PFSK-1 (cell line): ENCODE results near the gene CAMTA1.

ENCODE experiments used
- POLR2AphosphoS5 ChIP-seq: IDR thresholded peaks from 2 replicates; pipeline ENCODE4 v1.6.1; 2012; ENCODE audit warnings: low read depth, mild to moderate bottlenecking, control low read depth, low read length, moderate library complexity
- TAF1 ChIP-seq: IDR thresholded peaks from 2 replicates; pipeline ENCODE4 v1.6.1; 2012; ENCODE audit warnings: low read length, control low read depth, borderline replicate concordance; ENCODE audit not compliant: insufficient read depth

DNA sequence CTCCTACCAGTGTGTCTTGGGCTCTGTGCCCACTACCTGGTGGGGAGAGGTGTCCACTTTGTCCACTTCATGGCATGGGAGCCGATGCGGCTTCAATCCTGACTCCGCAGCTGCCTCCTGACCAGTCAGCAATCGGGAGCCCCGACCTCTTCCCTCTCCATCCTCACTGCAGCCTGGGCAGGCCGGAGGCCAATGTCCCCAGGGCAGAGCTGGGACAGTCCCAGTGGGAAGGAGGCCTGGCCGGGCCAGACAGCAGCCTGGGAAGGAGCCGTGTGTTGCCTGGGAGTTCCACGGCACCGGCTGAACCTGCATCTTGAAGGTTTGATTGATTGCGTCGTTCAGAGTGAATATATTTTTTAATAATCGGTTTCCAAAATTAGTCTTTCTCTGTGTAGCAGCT lies 654.9 kb downstream of the CAMTA1 start:
- TF ChIP-seq POLR2AphosphoS5 (no peak), TAF1 (no peak)
